ENCODE data around the gene CBX8.

- no peak for TF ChIP-seq CTCF (IDR thresholded peaks at IDR 0.05)
- TF ChIP-seq EP300 (IDR thresholded peaks at IDR 0.05) = no peak
Observed at GRCh38 chr17:79802736-79803420, 6.0 kb upstream of the CBX8 start.
